ENCODE results near the gene RPS6KB1.
A peak's percentile ranks its signal among the peaks of the same experiment; 100 is the strongest.
"Not testable (repeated sequence)": the region's sequence is repeated elsewhere in the genome, so short reads cannot be mapped to it uniquely, and the experiment has no call there.

The RPS6KB1 gene

GRCh38 chr17:59940697-59941096 lies 47.8 kb downstream of the RPS6KB1 start:
- DNase-seq (ENCODE audit: low read depth, low spot score) = not testable (repeated sequence)

- DNase-seq (ENCODE audit: low read depth, low spot score) = no peak
Measured at GRCh38 chr17:59941131-59941530, 48.2 kb downstream of the RPS6KB1 start.

GRCh38 chr17:59946433-59946832 lies 53.5 kb downstream of the RPS6KB1 start:
- DNase-seq (ENCODE audit: low read depth, low spot score) = not testable (repeated sequence)

- not testable (repeated sequence) for DNase-seq (ENCODE audit: low read depth, low spot score)
Measured at GRCh38 chr17:59947310-59947709, 54.4 kb downstream of the RPS6KB1 start.

GRCh38 chr17:59950049-59950448 lies 57.1 kb downstream of the RPS6KB1 start:
- DNase-seq (ENCODE audit: low read depth, low spot score) = no peak

- DNase-seq (ENCODE audit: low read depth, low spot score) = no peak
Measured at GRCh38 chr17:59954856-59955255, 61.9 kb downstream of the RPS6KB1 start.

GRCh38 chr17:59959574-59959973 lies 66.7 kb downstream of the RPS6KB1 start:
- not testable (repeated sequence) for DNase-seq (ENCODE audit: low read depth, low spot score)

- DNase-seq (ENCODE audit: low read depth, low spot score) = no peak
Measured at GRCh38 chr17:59962739-59963318, 69.9 kb downstream of the RPS6KB1 start.

- DNase-seq (ENCODE audit: low read depth, low spot score) = peak; percentile 75
Measured at GRCh38 chr17:59963738-59964481, 71.0 kb downstream of the RPS6KB1 start.

- DNase-seq (ENCODE audit: low read depth, low spot score) = peak; percentile 95
Measured at GRCh38 chr17:59964482-59965328, 71.8 kb downstream of the RPS6KB1 start, which contains the start of gene RNFT1. RNFT1 (minus strand) TSS chr17:59964740; CDS start chr17:59964663, 77 bp downstream.

GRCh38 chr17:59971771-59972170 lies 78.8 kb downstream of the RPS6KB1 start:
- not testable (repeated sequence) for DNase-seq (ENCODE audit: low read depth, low spot score)

- DNase-seq (ENCODE audit: low read depth, low spot score) = peak; percentile 12
Measured at GRCh38 chr17:59972778-59973177, 79.9 kb downstream of the RPS6KB1 start.

GRCh38 chr17:59973483-59973882 lies 80.6 kb downstream of the RPS6KB1 start:
- not testable (repeated sequence) for DNase-seq (ENCODE audit: low read depth, low spot score)

GRCh38 chr17:59975166-59975565 lies 82.2 kb downstream of the RPS6KB1 start:
- DNase-seq (ENCODE audit: low read depth, low spot score) = not testable (repeated sequence)

- DNase-seq (ENCODE audit: low read depth, low spot score) = not testable (repeated sequence)
Measured at GRCh38 chr17:59996608-59997007, 103.7 kb downstream of the RPS6KB1 start.
